HUES48 (cell line): ENCODE results near the gene TGIF2.
A peak's percentile ranks its signal among the peaks of the same experiment; 100 is the strongest.

Experiments used
- H3K27ac ChIP-seq: one replicate; pipeline ENCODE4 v1.7.0; 2013; ENCODE audit warnings: low read depth, low read length, inconsistent platforms
- H3K27me3 ChIP-seq: 2 replicates; pipeline ENCODE4 v1.6.1; 2013; ENCODE audit warnings: mild to moderate bottlenecking, low read length; ENCODE audit not compliant: control insufficient read depth, insufficient read depth
- H3K36me3 ChIP-seq: 2 replicates; pipeline ENCODE4 v1.6.1; 2013; ENCODE audit warnings: low read length; ENCODE audit not compliant: control insufficient read depth, insufficient read depth
- H3K4me1 ChIP-seq: 2 replicates; pipeline ENCODE4 v1.6.1; 2013; ENCODE audit warnings: mild to moderate bottlenecking, low read length; ENCODE audit not compliant: control insufficient read depth, insufficient read depth
- H3K4me3 ChIP-seq: 2 replicates; pipeline ENCODE4 v1.5.1; 2013; ENCODE audit warnings: mild to moderate bottlenecking, low read depth, low read length
- H3K9ac ChIP-seq: 2 replicates; pipeline ENCODE4 v1.6.1; 2013; ENCODE audit warnings: mild to moderate bottlenecking, low read depth, low read length, moderate library complexity
- H3K9me3 ChIP-seq: 2 replicates; pipeline ENCODE4 v1.6.1; 2013; ENCODE audit warnings: low read length; ENCODE audit not compliant: control insufficient read depth, insufficient read depth

TGIF2 gene

GRCh38 chr20:36584018-36584481, 10.7 kb downstream of the TGIF2 start:
- Histone ChIP-seq H3K4me1 (peaks cover 31% of the 10 kb centered on the region), H3K4me3 (no peak overlapping the region), H3K9me3 (no peaks in the 10 kb centered on the region), H3K27me3 (no peaks in the 10 kb centered on the region), H3K36me3 (peaks cover 54% of the 10 kb centered on the region), H3K27ac (no peak overlapping the region), H3K9ac (no peak overlapping the region)

- H3K9me3 ChIP-seq: no peaks in the 10 kb centered on the region
- no peaks in the 10 kb centered on the region for H3K27me3 ChIP-seq
- peaks cover 31% of the 10 kb centered on the region for H3K4me1 ChIP-seq
- H3K36me3 ChIP-seq: peaks cover 42% of the 10 kb centered on the region
- H3K4me3 ChIP-seq: peak overlapping the region; percentile 23
- H3K27ac ChIP-seq: peak overlapping the region; percentile 95
- no peak overlapping the region; the same call in 1 of the 2 replicates for H3K9ac ChIP-seq
Measured at GRCh38 chr20:36585410-36586125, 12.2 kb downstream of the TGIF2 start.

GRCh38 chr20:36587388-36588070, 14.1 kb downstream of the TGIF2 start:
- Histone ChIP-seq H3K27me3 (no peaks in the 10 kb centered on the region), H3K27ac (no peak overlapping the region), H3K4me1 (peaks cover 37% of the 10 kb centered on the region), H3K36me3 (peaks cover 37% of the 10 kb centered on the region), H3K9me3 (no peaks in the 10 kb centered on the region), H3K9ac (no peak overlapping the region), H3K4me3 (no peak overlapping the region)

- Histone ChIP-seq H3K36me3 (peaks cover 46% of the 10 kb centered on the region), H3K27ac (peak overlapping the region; percentile 71), H3K9me3 (no peaks in the 10 kb centered on the region), H3K9ac (no peak overlapping the region), H3K4me3 (no peak overlapping the region), H3K4me1 (peaks cover 18% of the 10 kb centered on the region), H3K27me3 (no peaks in the 10 kb centered on the region)
Measured at GRCh38 chr20:36591281-36591680, 17.9 kb downstream of the TGIF2 start.

GRCh38 chr20:36591854-36592641, 18.7 kb downstream of the TGIF2 start:
- Histone ChIP-seq H3K4me1 (peaks cover 11% of the 10 kb centered on the region), H3K9me3 (no peaks in the 10 kb centered on the region), H3K36me3 (peaks cover 42% of the 10 kb centered on the region), H3K27ac (peak overlapping the region; percentile 71), H3K4me3 (no peak overlapping the region), H3K27me3 (no peaks in the 10 kb centered on the region), H3K9ac (no peak overlapping the region)

- Histone ChIP-seq H3K9me3 (no peaks in the 10 kb centered on the region), H3K4me1 (peaks cover 16% of the 10 kb centered on the region), H3K27me3 (no peaks in the 10 kb centered on the region), H3K9ac (no peak overlapping the region), H3K4me3 (no peak overlapping the region), H3K36me3 (peaks cover 37% of the 10 kb centered on the region), H3K27ac (no peak overlapping the region)
Measured at GRCh38 chr20:36593347-36593929, 20.0 kb downstream of the TGIF2 start.

- Histone ChIP-seq H3K9ac (no peak overlapping the region), H3K27ac (no peak overlapping the region), H3K4me3 (no peak overlapping the region), H3K4me1 (peaks cover 18% of the 10 kb centered on the region), H3K27me3 (no peaks in the 10 kb centered on the region), H3K9me3 (no peaks in the 10 kb centered on the region), H3K36me3 (no peaks in the 10 kb centered on the region)
Measured at GRCh38 chr20:36599912-36600345, 26.5 kb downstream of the TGIF2 start.

- no peaks in the 10 kb centered on the region for H3K36me3 ChIP-seq
- no peak overlapping the region for H3K9ac ChIP-seq
- no peak overlapping the region for H3K27ac ChIP-seq
- H3K27me3 ChIP-seq: no peaks in the 10 kb centered on the region
- H3K4me3 ChIP-seq: no peak overlapping the region
- no peaks in the 10 kb centered on the region for H3K9me3 ChIP-seq
- peaks cover 21% of the 10 kb centered on the region for H3K4me1 ChIP-seq
Measured at GRCh38 chr20:36601540-36601939, 28.1 kb downstream of the TGIF2 start.

- Histone ChIP-seq H3K27me3 (no peaks in the 10 kb centered on the region), H3K9me3 (no peaks in the 10 kb centered on the region), H3K27ac (peak overlapping the region; percentile 79), H3K9ac (peak overlapping the region; percentile 26; the same call in 1 of the 2 replicates), H3K4me1 (peaks cover 9% of the 10 kb centered on the region), H3K4me3 (peak overlapping the region; percentile 33), H3K36me3 (peaks cover 25% of the 10 kb centered on the region)
Measured at GRCh38 chr20:36604952-36605398, 31.6 kb downstream of the TGIF2 start.

GRCh38 chr20:36605399-36606157, 32.2 kb downstream of the TGIF2 start, which contains the start of gene RAB5IF:
RAB5IF (plus strand) TSS chr20:36605779; CDS start chr20:36605952, 173 bp downstream.
- Histone ChIP-seq H3K4me1 (peaks cover 9% of the 10 kb centered on the region), H3K9ac (peak within 1 kb of the TSS; percentile 84), H3K27me3 (no peaks in the 10 kb centered on the region), H3K27ac (peak within 1 kb of the TSS; percentile 91), H3K4me3 (peak within 1 kb of the TSS; percentile 95), H3K36me3 (peaks cover 30% of the 10 kb centered on the region), H3K9me3 (no peaks in the 10 kb centered on the region)
